GM18502 (cell line): Measurements from ENCODE around the gene NLRP10.
"Not testable (repeated sequence)": the region's sequence is repeated elsewhere in the genome, so short reads cannot be mapped to it uniquely, and the experiment has no call there.

Experiments used
- ATAC-seq: cut with Tn5 transposase; IDR thresholded peaks from one replicate; pipeline ENCODE4 v1.9.1; 2021; ENCODE audit warnings: mild to moderate bottlenecking; ENCODE audit not compliant: unreplicated experiment, poor library complexity

The NLRP10 gene

GRCh38 chr11:7965386-7965785 is at the start of gene NLRP10:
Gene NLRP10, minus strand, starts transcription at chr11:7965447. Its CDS starts 1,952 bp downstream, at chr11:7963495.
- no peak for ATAC-seq

GRCh38 chr11:8013833-8014232 is 48.6 kb upstream of the NLRP10 start:
- no peak for ATAC-seq

- ATAC-seq: no peak
Measured at GRCh38 chr11:8011981-8012444, 46.8 kb upstream of the NLRP10 start.

GRCh38 chr11:8011371-8011770 is 46.1 kb upstream of the NLRP10 start:
- ATAC-seq: no peak

- ATAC-seq: no peak
Measured at GRCh38 chr11:8009856-8010255, 44.6 kb upstream of the NLRP10 start.

- ATAC-seq: no peak
Measured at GRCh38 chr11:8008212-8008611, 43.0 kb upstream of the NLRP10 start.

- ATAC-seq: peak; percentile 76
Measured at GRCh38 chr11:8006349-8006977, 41.2 kb upstream of the NLRP10 start.

- ATAC-seq: no peak
Measured at GRCh38 chr11:8005556-8005955, 40.3 kb upstream of the NLRP10 start.

- no peak for ATAC-seq
Measured at GRCh38 chr11:8004008-8004407, 38.8 kb upstream of the NLRP10 start.

- no peak for ATAC-seq
Measured at GRCh38 chr11:8003187-8003586, 37.9 kb upstream of the NLRP10 start.

GRCh38 chr11:8002676-8003075 is 37.4 kb upstream of the NLRP10 start:
- ATAC-seq: no peak

- ATAC-seq: no peak
Measured at GRCh38 chr11:8000390-8000789, 35.1 kb upstream of the NLRP10 start.

- ATAC-seq: no peak
Measured at GRCh38 chr11:7999795-8000194, 34.5 kb upstream of the NLRP10 start.

- no peak for ATAC-seq
Measured at GRCh38 chr11:7994581-7995278, 29.5 kb upstream of the NLRP10 start.

- not testable (repeated sequence) for ATAC-seq
Measured at GRCh38 chr11:7987560-7987883, 22.3 kb upstream of the NLRP10 start.

- peak; percentile 97 for ATAC-seq
Measured at GRCh38 chr11:7986768-7987559, 21.7 kb upstream of the NLRP10 start, which contains the start of gene EIF3F. Gene EIF3F, plus strand, starts transcription at chr11:7987337. Its CDS starts 16 bp downstream, at chr11:7987353.

GRCh38 chr11:7983832-7984590 is 18.8 kb upstream of the NLRP10 start:
- no peak for ATAC-seq

- no peak for ATAC-seq
Measured at GRCh38 chr11:7982582-7983119, 17.4 kb upstream of the NLRP10 start.

- no peak for ATAC-seq
Measured at GRCh38 chr11:7981619-7982157, 16.4 kb upstream of the NLRP10 start.
